LNCAP (cell line): Measurements from ENCODE around the gene ACMSD.

ENCODE experiments used
- TF ChIP-seq, protein P1 (sequence below): fragments of 450-650 bp; IDR thresholded peaks from 2 replicates; pipeline ENCODE4 v1.5.1; 2017; ENCODE audit warnings: mild to moderate bottlenecking

Gene ACMSD

DNA sequence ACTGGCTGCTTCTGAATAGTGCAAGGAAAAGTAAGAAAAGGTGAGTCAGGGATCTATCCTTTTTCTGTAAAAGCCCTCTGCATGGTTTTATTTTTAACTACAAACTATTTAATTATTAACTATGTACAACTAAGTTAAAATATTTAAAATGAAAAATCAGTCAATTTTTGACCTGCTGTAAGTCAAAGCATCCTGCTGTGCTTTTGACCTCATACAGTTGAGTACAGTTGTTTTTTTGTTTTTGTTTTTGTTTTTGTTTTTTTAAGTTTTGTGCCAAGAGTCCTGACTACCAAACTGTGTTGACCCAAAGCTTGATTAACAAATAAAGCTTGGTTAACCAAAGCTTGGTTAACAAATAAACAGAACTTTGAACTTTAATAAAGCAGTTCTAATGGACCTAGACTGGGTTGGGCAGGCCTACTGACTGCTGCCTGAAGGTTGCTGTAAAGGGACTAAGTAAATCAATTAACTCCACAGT, at the start of gene ACMSD:
Gene ACMSD (plus strand): TSS at position 474 of the 478 bp plus-strand sequence. CDS start 67 bp downstream, outside the sequence.
- TF ChIP-seq, protein P1, sequence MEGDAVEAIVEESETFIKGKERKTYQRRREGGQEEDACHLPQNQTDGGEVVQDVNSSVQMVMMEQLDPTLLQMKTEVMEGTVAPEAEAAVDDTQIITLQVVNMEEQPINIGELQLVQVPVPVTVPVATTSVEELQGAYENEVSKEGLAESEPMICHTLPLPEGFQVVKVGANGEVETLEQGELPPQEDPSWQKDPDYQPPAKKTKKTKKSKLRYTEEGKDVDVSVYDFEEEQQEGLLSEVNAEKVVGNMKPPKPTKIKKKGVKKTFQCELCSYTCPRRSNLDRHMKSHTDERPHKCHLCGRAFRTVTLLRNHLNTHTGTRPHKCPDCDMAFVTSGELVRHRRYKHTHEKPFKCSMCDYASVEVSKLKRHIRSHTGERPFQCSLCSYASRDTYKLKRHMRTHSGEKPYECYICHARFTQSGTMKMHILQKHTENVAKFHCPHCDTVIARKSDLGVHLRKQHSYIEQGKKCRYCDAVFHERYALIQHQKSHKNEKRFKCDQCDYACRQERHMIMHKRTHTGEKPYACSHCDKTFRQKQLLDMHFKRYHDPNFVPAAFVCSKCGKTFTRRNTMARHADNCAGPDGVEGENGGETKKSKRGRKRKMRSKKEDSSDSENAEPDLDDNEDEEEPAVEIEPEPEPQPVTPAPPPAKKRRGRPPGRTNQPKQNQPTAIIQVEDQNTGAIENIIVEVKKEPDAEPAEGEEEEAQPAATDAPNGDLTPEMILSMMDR = no peak

DNA sequence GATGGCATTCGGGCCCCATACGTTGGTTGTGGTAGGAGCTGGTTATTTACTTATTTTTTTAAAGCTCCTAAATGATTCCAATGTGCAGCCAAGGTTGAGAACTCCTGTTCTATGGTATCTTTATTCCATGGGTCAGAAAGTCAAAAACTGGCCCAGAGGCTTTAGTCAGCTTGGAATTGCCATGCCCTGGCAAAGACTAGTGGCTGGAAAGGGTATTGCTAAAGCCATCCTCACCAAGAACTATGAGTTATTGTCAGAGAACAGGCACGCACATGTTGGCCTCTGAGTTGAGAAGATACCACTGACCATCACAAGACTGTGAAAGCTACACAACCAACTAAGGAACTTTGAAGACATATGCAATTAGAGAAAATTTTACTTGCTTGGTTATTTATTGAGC, 47.9 kb upstream of the ACMSD start:
- TF ChIP-seq, protein P1 = no peak

DNA sequence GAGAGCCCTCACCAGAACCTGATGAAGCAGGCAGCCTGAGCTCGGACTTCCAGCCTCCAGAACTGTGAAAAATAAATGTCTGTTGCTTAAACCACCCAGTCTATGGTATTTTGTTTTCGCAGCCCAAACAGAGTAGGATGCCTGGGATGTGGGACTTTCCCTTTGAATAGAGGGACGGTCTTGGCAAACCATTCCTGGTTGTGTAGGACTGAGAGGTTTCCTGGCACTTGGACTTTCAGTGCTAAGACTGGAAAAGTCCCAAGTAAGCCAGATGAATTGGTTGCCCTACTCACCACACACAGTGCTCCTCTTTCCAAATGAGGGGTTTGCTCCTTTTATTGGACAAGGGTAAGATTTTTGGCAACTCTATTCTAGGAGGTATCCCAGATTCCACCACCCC, 46.8 kb upstream of the ACMSD start:
- TF ChIP-seq, protein P1 = no peak

DNA sequence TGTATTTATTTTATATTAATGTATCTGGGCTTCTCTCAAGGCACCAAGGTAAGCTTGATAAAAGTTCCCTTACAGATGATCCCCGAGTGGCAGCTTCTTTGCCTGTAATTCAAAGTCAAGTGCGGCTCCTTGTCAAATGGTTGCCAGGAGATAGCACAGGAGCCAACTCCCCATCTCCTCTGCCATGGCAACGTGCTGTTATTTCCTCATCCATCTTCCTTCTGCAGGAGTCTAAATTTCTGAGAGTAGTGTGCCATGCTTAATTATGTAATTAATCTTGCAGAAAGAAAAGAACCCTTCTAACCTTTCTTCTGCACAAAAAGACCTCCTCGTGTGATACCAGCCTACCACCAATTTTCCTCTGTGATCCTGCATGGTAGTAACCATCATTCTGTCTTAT, 46.2 kb upstream of the ACMSD start:
- TF ChIP-seq, protein P1 = no peak

DNA sequence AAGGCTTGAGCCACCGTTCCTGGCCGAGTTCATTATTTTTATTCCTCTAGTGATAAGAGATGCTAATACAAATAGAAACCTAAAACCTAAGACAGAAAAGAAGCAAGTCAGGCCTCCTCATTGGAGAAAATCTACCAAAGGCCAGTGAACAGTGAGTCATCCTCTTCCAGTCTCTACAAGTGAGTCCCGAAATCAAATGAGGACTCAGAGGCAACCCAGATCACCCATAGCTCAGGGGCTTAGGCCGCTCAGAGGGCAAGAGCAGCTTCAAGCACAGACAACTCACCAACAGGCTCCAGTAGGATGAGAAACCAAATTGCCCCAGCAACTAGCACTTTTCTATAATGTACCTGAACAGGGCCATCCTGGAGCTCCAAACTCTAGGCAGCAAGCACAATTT, 42.7 kb upstream of the ACMSD start:
- TF ChIP-seq, protein P1 = no peak

DNA sequence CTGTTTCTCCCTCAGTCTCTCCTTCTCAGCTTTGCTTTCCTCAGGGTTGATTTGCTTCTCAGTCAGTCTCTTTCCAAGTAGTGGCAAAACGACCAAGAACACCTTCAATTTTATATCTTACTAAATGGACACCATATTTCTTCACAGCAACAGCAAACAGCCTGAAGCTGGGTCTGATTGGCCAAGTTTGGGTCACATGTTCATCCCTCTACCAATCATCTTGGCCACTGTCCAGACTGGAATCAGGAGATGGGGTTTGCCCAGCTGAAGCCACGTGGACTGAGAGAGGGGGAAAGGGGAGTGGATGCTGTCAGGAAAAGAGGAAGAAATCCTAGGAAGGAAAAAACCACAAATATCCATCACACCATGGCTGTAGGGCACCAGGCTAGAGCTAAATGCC, 42.0 kb upstream of the ACMSD start:
- TF ChIP-seq, protein P1 = no peak

DNA sequence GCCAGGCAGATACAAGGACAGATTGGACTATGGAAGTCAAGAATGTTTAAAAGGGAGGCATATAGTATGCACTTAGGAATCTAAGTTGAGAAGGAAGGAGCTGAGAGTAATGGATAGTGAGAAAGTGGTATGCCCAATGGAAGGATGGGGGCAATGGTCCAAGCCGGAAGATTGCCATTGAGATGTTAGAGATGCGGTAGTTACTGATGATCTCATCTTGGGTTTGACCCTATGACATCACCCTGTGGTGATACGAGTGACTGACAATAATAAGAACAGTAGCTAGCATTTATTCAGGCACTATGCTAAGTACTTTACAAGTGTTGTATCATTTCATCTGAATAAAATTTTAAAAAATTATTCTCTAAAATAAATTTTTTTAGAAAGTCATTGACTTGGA, 38.5 kb upstream of the ACMSD start:
- TF ChIP-seq, protein P1 = no peak

DNA sequence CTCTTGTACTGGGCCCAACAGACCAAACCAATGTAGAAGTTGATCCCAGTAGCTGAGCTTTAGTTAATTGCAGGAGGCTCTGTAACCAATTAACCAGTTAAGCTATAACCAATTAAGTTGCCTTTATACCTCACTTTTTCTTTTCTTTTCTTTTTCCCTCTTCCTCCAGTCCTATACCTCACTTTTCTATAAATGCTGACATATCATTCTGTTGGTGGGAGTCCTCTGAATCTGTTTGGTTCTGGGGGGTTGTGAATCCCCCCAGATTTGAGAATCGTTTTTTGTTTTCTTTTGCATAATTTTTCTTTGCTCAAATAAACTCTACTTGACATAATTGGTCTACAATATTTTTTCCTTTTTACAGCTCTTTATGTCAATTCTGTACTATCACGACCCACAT, 38.1 kb upstream of the ACMSD start:
- TF ChIP-seq, protein P1 = no peak
